GM12891 (cell line): Measurements from ENCODE around the gene C10orf67.
"Not testable (repeated sequence)": the region's sequence is repeated elsewhere in the genome, so short reads cannot be mapped to it uniquely, and the experiment has no call there.

Experiments
- DNase-seq: peaks from one replicate; pipeline ENCODE4 v3.0.0; 2011; ENCODE audit warnings: low spot score; ENCODE audit not compliant: insufficient read length
- FAIRE-seq: peaks from 2 replicates; lab custom pipeline; 2011; peaks lifted over from hg19 to GRCh38; lab: Jason Lieb, UNC
- PAX5 ChIP-seq: IDR thresholded peaks from 2 replicates; pipeline ENCODE4 v1.6.1; 2011; ENCODE audit warnings: low read length, moderate library complexity, mild to moderate bottlenecking; ENCODE audit not compliant: insufficient read depth, severe bottlenecking
- POLR2A ChIP-seq: IDR thresholded peaks from 2 replicates; pipeline ENCODE4 v1.6.1; 2011; ENCODE audit warnings: low read depth, low read length, control low read depth
- POLR2AphosphoS5 ChIP-seq: IDR thresholded peaks from 2 replicates; pipeline ENCODE4 v1.6.1; 2011; ENCODE audit warnings: low read depth, low read length, control low read depth
- POU2F2 ChIP-seq: IDR thresholded peaks from 2 replicates; pipeline ENCODE4 v1.6.1; 2011; ENCODE audit warnings: low read depth, mild to moderate bottlenecking, control low read depth, low read length, moderate library complexity
- SPI1 ChIP-seq: IDR thresholded peaks from 2 replicates; pipeline ENCODE4 v1.6.1; 2011; ENCODE audit warnings: low read depth, low read length, control low read depth
- TAF1 ChIP-seq: IDR thresholded peaks from 2 replicates; pipeline ENCODE4 v1.6.1; 2011; ENCODE audit warnings: low read depth, low read length, control low read depth

Gene C10orf67

GRCh38 chr10:23270531-23270930 is 74.1 kb downstream of the C10orf67 start:
- no peak for FAIRE-seq
- DNase-seq, result no peak
- TF ChIP-seq POU2F2 (no peak), POLR2A (no peak), SPI1 (no peak), TAF1 (no peak), PAX5 (no peak)

DNA sequence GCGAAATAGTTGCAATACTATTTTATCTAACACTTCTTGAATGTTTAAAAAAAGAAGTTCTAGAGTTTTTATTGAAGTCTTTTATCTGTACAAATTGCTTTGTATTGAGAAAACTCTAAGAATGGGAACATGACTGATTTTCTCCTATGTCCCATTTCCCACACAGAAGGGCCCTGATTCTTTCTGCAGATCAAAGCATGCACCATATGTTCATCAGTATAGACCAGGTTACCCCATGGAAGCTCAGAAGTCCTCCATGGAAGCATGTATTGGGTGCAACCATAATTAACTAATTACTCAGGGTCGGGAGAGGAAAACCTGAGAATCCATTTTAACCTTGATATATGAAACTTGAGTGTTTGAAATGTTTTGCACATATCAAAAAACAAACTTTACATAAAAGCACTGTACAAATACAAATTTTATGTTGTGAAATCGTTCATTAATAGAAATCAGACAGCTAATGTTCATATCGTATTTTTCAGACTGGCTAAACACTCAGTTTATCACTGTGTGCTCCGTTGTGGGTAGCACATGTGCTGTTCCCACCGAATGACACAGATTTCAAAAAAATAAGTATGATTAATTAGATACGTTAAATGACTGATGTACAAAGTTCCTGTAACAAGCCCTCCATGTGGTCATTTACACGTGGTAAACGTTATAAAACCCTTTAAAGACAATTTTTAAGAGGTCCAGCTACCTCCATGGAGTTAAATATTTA is 81.0 kb downstream of the C10orf67 start:
- DNase-seq (no peak), FAIRE-seq (no peak)
- TF ChIP-seq POLR2AphosphoS5 (no peak), POLR2A (no peak), SPI1 (no peak), TAF1 (no peak), PAX5 (no peak), POU2F2 (no peak)

DNA sequence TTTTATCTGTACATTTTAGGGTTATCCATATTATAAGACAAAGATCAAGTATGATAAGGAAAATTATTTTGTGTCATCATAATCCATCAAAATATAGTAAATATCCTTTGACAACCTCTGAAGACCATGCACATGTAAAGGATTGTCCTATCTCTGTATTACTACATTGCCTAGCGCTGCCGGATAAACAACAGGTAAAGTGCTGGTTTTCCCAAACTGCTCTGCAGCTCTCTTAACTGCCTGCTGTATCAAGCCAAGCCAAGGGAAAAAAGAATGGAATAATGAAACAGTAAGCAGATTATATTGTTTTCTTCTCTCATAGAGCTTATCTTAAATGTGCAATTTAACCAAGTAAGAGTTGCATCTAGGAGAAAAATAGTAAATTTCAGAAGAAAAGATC is 81.7 kb downstream of the C10orf67 start:
- FAIRE-seq (no peak), DNase-seq (no peak)
- TF ChIP-seq POLR2AphosphoS5, result no peak
- no peak for TF ChIP-seq PAX5
- no peak for TF ChIP-seq SPI1
- TF ChIP-seq POLR2A, result no peak
- TF ChIP-seq POU2F2, result no peak

GRCh38 chr10:23258516-23258915 is 86.1 kb downstream of the C10orf67 start:
- no peak for TF ChIP-seq POLR2A
- no peak for TF ChIP-seq SPI1
- TF ChIP-seq PAX5, result no peak
- no peak for TF ChIP-seq TAF1
- no peak for TF ChIP-seq POLR2AphosphoS5
- TF ChIP-seq POU2F2, result no peak
- DNase-seq (no peak), FAIRE-seq (no peak)

- no peak for FAIRE-seq
- no peak for TF ChIP-seq POLR2AphosphoS5
- no peak for TF ChIP-seq SPI1
- TF ChIP-seq POLR2A, result no peak
- no peak for TF ChIP-seq TAF1
- no peak for DNase-seq
Measured at GRCh38 chr10:23253780-23254179, 90.8 kb downstream of the C10orf67 start.

DNA sequence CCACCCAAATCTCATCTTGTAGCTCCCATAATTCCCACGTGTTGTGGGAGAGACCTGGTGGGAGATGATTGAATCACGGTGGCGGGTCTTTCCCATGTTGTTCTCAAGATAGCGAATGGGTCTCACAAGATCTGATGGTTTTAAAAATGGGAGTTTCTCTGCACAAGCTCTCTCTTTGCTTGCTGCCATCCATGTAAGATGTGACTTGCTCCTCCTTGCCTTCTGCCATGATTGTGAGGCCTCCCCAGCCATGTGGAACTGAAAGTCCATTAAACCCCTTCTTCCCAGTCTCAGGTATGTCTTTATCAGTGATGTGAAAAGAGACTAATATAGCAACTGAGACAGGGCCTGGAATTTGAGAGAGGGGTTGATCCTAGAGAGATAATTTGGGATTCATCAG is 91.7 kb downstream of the C10orf67 start:
- not testable (repeated sequence) for DNase-seq, FAIRE-seq

GRCh38 chr10:23241779-23242178 is 102.8 kb downstream of the C10orf67 start:
- not testable (repeated sequence) for DNase-seq, FAIRE-seq

GRCh38 chr10:23238015-23238414 is 106.6 kb downstream of the C10orf67 start:
- FAIRE-seq (no peak), DNase-seq (no peak)
- TF ChIP-seq POU2F2 (no peak), POLR2A (no peak), TAF1 (no peak)

- TF ChIP-seq POU2F2 (no peak), TAF1 (no peak), POLR2AphosphoS5 (no peak), POLR2A (no peak), SPI1 (no peak), PAX5 (no peak)
- no peak for DNase-seq
- FAIRE-seq, result no peak
Measured at GRCh38 chr10:23230582-23230981, 114.0 kb downstream of the C10orf67 start.

GRCh38 chr10:23217471-23217870 is 127.1 kb downstream of the C10orf67 start:
- FAIRE-seq, result no peak
- no peak for DNase-seq
- no peak for TF ChIP-seq PAX5
- TF ChIP-seq POLR2A, result no peak

DNA sequence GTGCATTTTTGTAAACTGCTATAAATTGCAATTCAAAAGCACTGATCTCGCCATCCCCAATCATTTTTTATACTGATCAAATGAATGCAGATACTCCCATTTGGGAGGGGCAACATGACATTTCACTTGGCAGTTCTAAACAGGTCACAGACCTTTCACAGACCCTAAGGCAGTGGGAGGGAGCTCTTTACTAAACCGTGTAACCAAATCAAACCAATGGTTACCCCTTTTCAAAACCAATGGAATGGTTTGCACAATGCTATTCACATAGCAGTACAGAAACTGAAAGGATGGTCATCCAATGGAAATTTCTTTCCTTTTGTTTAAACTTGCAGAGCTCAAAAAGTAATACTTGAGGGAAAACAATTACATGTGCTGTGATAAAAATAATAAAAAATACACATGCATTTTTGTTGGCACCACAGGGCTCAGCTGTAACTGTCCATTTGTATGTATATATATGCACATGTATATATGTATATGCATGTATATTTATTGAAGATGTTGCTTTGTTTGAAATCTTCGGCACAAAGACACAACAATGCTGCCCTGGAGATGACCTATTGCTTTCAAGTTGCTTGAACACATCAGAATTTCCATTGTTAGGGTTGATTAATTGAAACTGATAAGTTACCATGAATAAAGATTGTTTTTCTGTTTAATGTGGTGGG is 138.5 kb downstream of the C10orf67 start:
- DNase-seq, result no peak
- TF ChIP-seq TAF1, result no peak
- TF ChIP-seq SPI1, result no peak
- TF ChIP-seq POU2F2, result no peak
- TF ChIP-seq POLR2AphosphoS5, result no peak
- no peak for TF ChIP-seq POLR2A
- no peak for TF ChIP-seq PAX5
- FAIRE-seq, result no peak

- TF ChIP-seq TAF1 (no peak), PAX5 (no peak), SPI1 (no peak), POLR2AphosphoS5 (no peak), POLR2A (no peak), POU2F2 (no peak)
Measured at GRCh38 chr10:23204773-23205172, 139.8 kb downstream of the C10orf67 start.

More at GRCh38 chr10:23204773-23205172, 139.8 kb downstream of the C10orf67 start:
- DNase-seq, result no peak
- no peak for FAIRE-seq
